ENCODE measurements around the gene ATL3. TPM values are rescaled to one million over a fixed set of nuclear protein-coding genes. Genes with fewer than 3 reads are reported as not detected.
A peak's percentile ranks its signal among the peaks of the same experiment; 100 is the strongest.
"Not testable (repeated sequence)": the region's sequence is repeated elsewhere in the genome, so short reads cannot be mapped to it uniquely, and the experiment has no call there.

Gene ATL3
- total and polyA plus RNA-seq, 7 experiments from 2014 or later: 13.8 to 33.3 (median 26.8) TPM

GRCh38 chr11:63619967-63620366 lies 51.2 kb downstream of the ATL3 start:
- Mint-ChIP-seq H3K36me3 (no peaks in the 10 kb centered on the region), H3K4me1 (peaks cover 0 to 9% (median 7%) of the 10 kb centered on the region in 7 donors), H3K9me3 (no peaks in the 10 kb centered on the region), H3K27ac (no peak overlapping the region), H3K4me3 (no peak overlapping the region), H3K27me3 (peaks cover 0 to 5% (median 0%) of the 10 kb centered on the region in 5 donors)
- Histone ChIP-seq H3K9me3 (ENCODE audit: control insufficient read depth in 2 of 3, low read length in 3 of 3) (no peaks in the 10 kb centered on the region), H3K27me3 (ENCODE audit: control insufficient read depth in 2 of 2, insufficient read depth in 2 of 2, low read length in 2 of 2) (no peaks in the 10 kb centered on the region), H3K4me1 (ENCODE audit: control insufficient read depth in 2 of 2, insufficient read depth in 2 of 2, low read length in 2 of 2) (no peaks in the 10 kb centered on the region), H3K36me3 (ENCODE audit: control insufficient read depth in 2 of 3, insufficient read depth in 3 of 3, low read length in 3 of 3) (no peaks in the 10 kb centered on the region), H3K4me3 (ENCODE audit: low read length) (no peak overlapping the region), H3K27ac (ENCODE audit: low read depth, low read length) (no peak overlapping the region)
- DNase-seq (no peak), ATAC-seq (no peak)
- ChIA-PET POLR2A (no interaction called here), CTCF (interaction anchor here (0.7 kb wide), 1 partner anchor 14 kb away, joined by 3 read pairs; no protein-coding TSS in a partner anchor)
- intact Hi-C loops (cut with micrococcal nuclease): no loop called here

GRCh38 chr11:63617686-63618085 lies 53.5 kb downstream of the ATL3 start:
- ATAC-seq; H3K4me3 ChIP-seq (ENCODE audit: low read length); H3K4me3 Mint-ChIP-seq; POLR2A ChIA-PET; H3K9me3 Mint-ChIP-seq; H3K27ac ChIP-seq (ENCODE audit: low read depth, low read length); CTCF ChIA-PET; H3K36me3 Mint-ChIP-seq; H3K4me1 ChIP-seq (ENCODE audit: control insufficient read depth in 2 of 2, insufficient read depth in 2 of 2, low read length in 2 of 2); H3K36me3 ChIP-seq (ENCODE audit: control insufficient read depth in 2 of 3, insufficient read depth in 3 of 3, low read length in 3 of 3); H3K27me3 ChIP-seq (ENCODE audit: control insufficient read depth in 2 of 2, insufficient read depth in 2 of 2, low read length in 2 of 2); DNase-seq; H3K9me3 ChIP-seq (ENCODE audit: control insufficient read depth in 2 of 3, low read length in 3 of 3); intact Hi-C loops (cut with micrococcal nuclease): not testable (repeated sequence)
- Mint-ChIP-seq H3K4me1 (peaks cover 0 to 24% (median 12%) of the 10 kb centered on the region in 7 donors), H3K27me3 (peaks cover 0 to 12% (median 0%) of the 10 kb centered on the region in 5 donors), H3K27ac (peak overlapping the region in 1 of 9 donors; percentile 55)

GRCh38 chr11:63616953-63617352 lies 54.2 kb downstream of the ATL3 start:
- H3K27ac Mint-ChIP-seq: no peak overlapping the region

GRCh38 chr11:63614136-63614671 lies 57.0 kb downstream of the ATL3 start, which contains the start of gene PLAAT3:
Gene PLAAT3, minus strand, starts transcription at chr11:63614433. Its CDS starts 419 bp downstream, at chr11:63614014.
- intact Hi-C loops (cut with micrococcal nuclease): loop anchor here (1.0 to 5.0 kb wide), 5 partner anchors 42 to 82 kb away; partner anchors contain the start of gene ATL3 (in 1 of the 2)
- POLR2A ChIA-PET: no interaction called here
- H3K27ac ChIP-seq (ENCODE audit: low read depth, low read length): peak within 1 kb of the TSS; percentile 35
- H3K27ac Mint-ChIP-seq: peak within 1 kb of the TSS in 8 of 9 donors; percentile 52 to 74 (median 62)
- H3K4me3 Mint-ChIP-seq: peak within 1 kb of the TSS; percentile 82 to 89 (median 86)
- peaks cover 0 to 31% (median 0%) of the 10 kb centered on the region in 5 donors for H3K27me3 Mint-ChIP-seq
- H3K9me3 Mint-ChIP-seq: no peaks in the 10 kb centered on the region
- peaks cover 0 to 26% (median 12%) of the 10 kb centered on the region in 7 donors for H3K4me1 Mint-ChIP-seq
- H3K27me3 ChIP-seq (ENCODE audit: control insufficient read depth in 2 of 2, insufficient read depth in 2 of 2, low read length in 2 of 2): no peaks in the 10 kb centered on the region
- DNase-seq (peak in 7 of 9 donors; percentile 11 to 41 (median 16)), ATAC-seq (peak; percentile 70)
- no peaks in the 10 kb centered on the region for H3K36me3 Mint-ChIP-seq
- H3K4me1 ChIP-seq (ENCODE audit: control insufficient read depth in 2 of 2, insufficient read depth in 2 of 2, low read length in 2 of 2): peaks cover 0 to 3% of the 10 kb centered on the region in 2 donors
- no peaks in the 10 kb centered on the region for H3K36me3 ChIP-seq (ENCODE audit: control insufficient read depth in 2 of 3, insufficient read depth in 3 of 3, low read length in 3 of 3)
- CTCF ChIA-PET: interaction anchor here (0.6 kb wide), 1 partner anchor 79 kb away, joined by 3 read pairs; no protein-coding TSS in a partner anchor
- H3K4me3 ChIP-seq (ENCODE audit: low read length): peak within 1 kb of the TSS; percentile 75
- H3K9me3 ChIP-seq (ENCODE audit: control insufficient read depth in 2 of 3, low read length in 3 of 3): no peaks in the 10 kb centered on the region

More at GRCh38 chr11:63616953-63617352, 54.2 kb downstream of the ATL3 start:
- H3K4me1 Mint-ChIP-seq: peaks cover 0 to 26% (median 13%) of the 10 kb centered on the region in 7 donors
- CTCF ChIA-PET: interaction anchor here (1.2 kb wide), 1 partner anchor 39 kb away, joined by 4 read pairs; no protein-coding TSS in a partner anchor
- no peaks in the 10 kb centered on the region for H3K9me3 Mint-ChIP-seq
- Histone ChIP-seq H3K9me3 (ENCODE audit: control insufficient read depth in 2 of 3, low read length in 3 of 3) (no peaks in the 10 kb centered on the region), H3K4me1 (ENCODE audit: control insufficient read depth in 2 of 2, insufficient read depth in 2 of 2, low read length in 2 of 2) (peaks cover 0 to 3% of the 10 kb centered on the region in 2 donors), H3K27me3 (ENCODE audit: control insufficient read depth in 2 of 2, insufficient read depth in 2 of 2, low read length in 2 of 2) (no peaks in the 10 kb centered on the region), H3K4me3 (ENCODE audit: low read length) (no peak overlapping the region), H3K27ac (ENCODE audit: low read depth, low read length) (no peak overlapping the region), H3K36me3 (ENCODE audit: control insufficient read depth in 2 of 3, insufficient read depth in 3 of 3, low read length in 3 of 3) (no peaks in the 10 kb centered on the region)
- ATAC-seq (no peak), DNase-seq (no peak)
- POLR2A ChIA-PET: no interaction called here
- intact Hi-C loops (cut with micrococcal nuclease): no loop called here
- H3K36me3 Mint-ChIP-seq: no peaks in the 10 kb centered on the region
- no peak overlapping the region for H3K4me3 Mint-ChIP-seq
- H3K27me3 Mint-ChIP-seq: peaks cover 0 to 18% (median 0%) of the 10 kb centered on the region in 5 donors

DNA sequence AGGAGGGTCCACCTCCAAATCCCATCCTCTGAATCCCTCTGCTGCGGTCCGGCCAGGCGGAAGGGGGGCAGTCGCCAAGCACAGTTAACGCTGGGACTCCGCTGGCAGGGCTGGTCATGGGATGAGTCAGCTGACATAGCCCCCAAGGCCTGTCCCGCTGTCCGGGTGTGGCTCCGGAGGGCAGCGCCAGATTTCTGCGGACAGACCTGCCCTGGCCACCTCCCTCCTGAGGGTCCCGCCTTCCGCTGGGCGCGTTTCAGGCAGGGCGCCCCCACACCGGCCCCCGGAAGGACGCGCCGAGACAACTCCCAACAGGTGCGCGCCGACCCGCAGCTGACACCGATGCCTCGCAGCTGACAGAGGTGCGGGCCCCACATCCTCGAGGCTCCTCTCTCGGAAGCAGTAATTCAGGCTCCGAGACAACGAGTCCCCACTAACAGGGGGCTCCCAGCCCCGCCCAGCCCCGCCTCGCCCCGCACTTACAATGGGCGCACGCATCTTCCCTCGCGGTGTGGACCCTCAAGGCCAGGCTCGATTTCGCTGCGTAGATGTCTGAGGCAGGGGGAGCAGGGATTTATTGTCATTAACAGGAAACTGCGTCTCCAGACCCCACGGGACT lies 57.5 kb downstream of the ATL3 start:
- Histone ChIP-seq H3K27me3 (ENCODE audit: control insufficient read depth in 2 of 2, insufficient read depth in 2 of 2, low read length in 2 of 2) (no peaks in the 10 kb centered on the region), H3K4me3 (ENCODE audit: low read length) (peak overlapping the region; percentile 75), H3K9me3 (ENCODE audit: control insufficient read depth in 2 of 3, low read length in 3 of 3) (no peaks in the 10 kb centered on the region), H3K36me3 (ENCODE audit: control insufficient read depth in 2 of 3, insufficient read depth in 3 of 3, low read length in 3 of 3) (no peaks in the 10 kb centered on the region), H3K4me1 (ENCODE audit: control insufficient read depth in 2 of 2, insufficient read depth in 2 of 2, low read length in 2 of 2) (peaks cover 0 to 3% of the 10 kb centered on the region in 2 donors), H3K27ac (ENCODE audit: low read depth, low read length) (peak overlapping the region; percentile 35)
- ChIA-PET POLR2A (no interaction called here), CTCF (no interaction called here)
- DNase-seq: peak in 8 of 9 donors; percentile 13 to 49 (median 33)
- Mint-ChIP-seq H3K9me3 (no peaks in the 10 kb centered on the region), H3K36me3 (no peaks in the 10 kb centered on the region), H3K27me3 (peaks cover 0 to 31% (median 0%) of the 10 kb centered on the region in 5 donors), H3K27ac (peak overlapping the region in 8 of 9 donors; percentile 12 to 74 (median 58)), H3K4me3 (peak overlapping the region; percentile 82 to 89 (median 86)), H3K4me1 (peaks cover 0 to 26% (median 12%) of the 10 kb centered on the region in 7 donors)
- intact Hi-C loops (cut with micrococcal nuclease): loop anchor here (1.0 to 5.0 kb wide), 6 partner anchors 41 to 83 kb away; partner anchors contain the start of gene ATL3 (in 1 of the 2)
- peak; percentile 75 for ATAC-seq

DNA sequence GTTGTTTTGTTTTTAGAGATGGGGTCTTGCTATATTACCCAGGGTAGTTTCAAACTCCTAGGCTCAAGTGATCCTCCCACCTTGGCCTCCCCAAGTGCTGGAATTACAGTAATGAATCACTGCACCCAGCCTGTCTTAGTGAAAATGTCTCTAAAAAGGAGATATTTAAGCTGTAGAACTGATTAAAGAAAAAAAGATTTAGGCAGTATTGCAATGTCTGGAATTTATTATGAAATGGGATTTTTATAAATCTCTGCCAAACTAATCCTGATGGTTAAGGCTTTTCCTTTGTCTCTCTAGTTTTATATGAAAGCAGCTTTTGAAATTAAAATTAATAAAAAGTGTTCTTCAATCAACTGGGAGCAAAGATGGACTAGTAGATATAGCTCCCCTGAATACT lies 59.0 kb downstream of the ATL3 start:
- CTCF ChIA-PET: interaction anchor here (0.6 kb wide), 1 partner anchor 66 kb away, joined by 3 read pairs; no protein-coding TSS in a partner anchor
- H3K27ac Mint-ChIP-seq: peak overlapping the region in 1 of 9 donors; percentile 36
- Histone ChIP-seq H3K9me3 (ENCODE audit: control insufficient read depth in 2 of 3, low read length in 3 of 3) (no peaks in the 10 kb centered on the region), H3K4me3 (ENCODE audit: low read length) (no peak overlapping the region), H3K27ac (ENCODE audit: low read depth, low read length) (no peak overlapping the region), H3K36me3 (ENCODE audit: control insufficient read depth in 2 of 3, insufficient read depth in 3 of 3, low read length in 3 of 3) (no peaks in the 10 kb centered on the region), H3K27me3 (ENCODE audit: control insufficient read depth in 2 of 2, insufficient read depth in 2 of 2, low read length in 2 of 2) (no peaks in the 10 kb centered on the region), H3K4me1 (ENCODE audit: control insufficient read depth in 2 of 2, insufficient read depth in 2 of 2, low read length in 2 of 2) (peaks cover 0 to 3% of the 10 kb centered on the region in 2 donors)
- H3K4me3 Mint-ChIP-seq: no peak overlapping the region
- intact Hi-C loops (cut with micrococcal nuclease): loop anchor here (2.0 to 5.0 kb wide), 5 partner anchors 40 to 81 kb away; no protein-coding TSS in a partner anchor
- H3K9me3 Mint-ChIP-seq: no peaks in the 10 kb centered on the region
- H3K27me3 Mint-ChIP-seq: peaks cover 0 to 31% (median 0%) of the 10 kb centered on the region in 5 donors
- H3K4me1 Mint-ChIP-seq: peaks cover 0 to 23% (median 12%) of the 10 kb centered on the region in 7 donors
- ATAC-seq (no peak), DNase-seq (no peak)
- POLR2A ChIA-PET: interaction anchor here (0.6 kb wide), 1 partner anchor 10 kb away, joined by 3 read pairs; no protein-coding TSS in a partner anchor
- H3K36me3 Mint-ChIP-seq: no peaks in the 10 kb centered on the region

Measured in naive thymus-derived CD4-positive, alpha-beta T cell (primary cell).